Right lobe of liver (tissue), 4 donors: Measurements from ENCODE around the gene ZBTB45.

Experiments
- POLR2A ChIP-seq: fragments of 450-650 bp; IDR thresholded peaks from one replicate; pipeline ENCODE4 v1.6.1; 2017; ENCODE audit warnings: antibody characterized with exemption, mild to moderate bottlenecking
- TF ChIP-seq, protein P1 (sequence below), 4 donors: fragments of 200-600 bp in 3 of 4; fragments of 450-650 bp in 1 of 4; IDR thresholded peaks; one replicate each; pipeline versions ENCODE4 v1.5.1 to v1.8.0; 2016 to 2022; ENCODE audit warnings: antibody characterized with exemption in 4 of 4, mild to moderate bottlenecking in 2 of 4
- donor health status: DM: no; HTN: no; CAD: no.
- donor health status: DM: no; HTN: no; CAD: no.
- donor health status: DM: no; HTN: yes; CAD: no.

DNA sequence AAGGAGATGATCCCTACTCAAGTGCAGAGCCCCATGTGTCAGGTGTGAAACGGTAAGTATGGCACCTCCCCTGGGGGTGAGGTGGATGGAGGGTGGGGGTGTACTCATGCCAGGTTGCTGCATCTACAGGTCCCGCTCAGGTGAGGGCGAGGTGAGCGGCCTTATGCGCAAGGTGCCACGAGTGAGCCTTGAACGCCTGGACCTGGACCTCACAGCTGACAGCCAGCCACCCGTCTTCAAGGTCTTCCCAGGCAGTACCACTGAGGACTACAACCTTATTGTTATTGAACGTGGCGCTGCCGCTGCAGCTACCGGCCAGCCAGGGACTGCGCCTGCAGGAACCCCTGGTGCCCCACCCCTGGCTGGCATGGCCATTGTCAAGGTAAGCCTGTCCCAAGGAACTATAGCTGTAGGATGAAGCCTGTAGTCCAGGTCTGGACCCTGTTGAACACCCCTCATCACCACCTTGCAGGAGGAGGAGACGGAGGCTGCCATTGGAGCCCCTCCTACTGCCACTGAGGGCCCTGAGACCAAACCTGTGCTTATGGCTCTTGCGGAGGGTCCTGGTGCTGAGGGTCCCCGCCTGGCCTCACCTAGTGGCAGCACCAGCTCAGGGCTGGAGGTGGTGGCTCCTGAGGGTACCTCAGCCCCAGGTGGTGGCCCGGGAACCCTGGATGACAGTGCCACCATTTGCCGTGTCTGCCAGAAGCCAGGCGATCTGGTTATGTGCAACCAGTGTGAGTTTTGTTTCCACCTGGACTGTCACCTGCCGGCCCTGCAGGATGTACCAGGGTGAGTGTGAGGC, 29.5 kb upstream of the ZBTB45 start:
- TF ChIP-seq, protein P1, sequence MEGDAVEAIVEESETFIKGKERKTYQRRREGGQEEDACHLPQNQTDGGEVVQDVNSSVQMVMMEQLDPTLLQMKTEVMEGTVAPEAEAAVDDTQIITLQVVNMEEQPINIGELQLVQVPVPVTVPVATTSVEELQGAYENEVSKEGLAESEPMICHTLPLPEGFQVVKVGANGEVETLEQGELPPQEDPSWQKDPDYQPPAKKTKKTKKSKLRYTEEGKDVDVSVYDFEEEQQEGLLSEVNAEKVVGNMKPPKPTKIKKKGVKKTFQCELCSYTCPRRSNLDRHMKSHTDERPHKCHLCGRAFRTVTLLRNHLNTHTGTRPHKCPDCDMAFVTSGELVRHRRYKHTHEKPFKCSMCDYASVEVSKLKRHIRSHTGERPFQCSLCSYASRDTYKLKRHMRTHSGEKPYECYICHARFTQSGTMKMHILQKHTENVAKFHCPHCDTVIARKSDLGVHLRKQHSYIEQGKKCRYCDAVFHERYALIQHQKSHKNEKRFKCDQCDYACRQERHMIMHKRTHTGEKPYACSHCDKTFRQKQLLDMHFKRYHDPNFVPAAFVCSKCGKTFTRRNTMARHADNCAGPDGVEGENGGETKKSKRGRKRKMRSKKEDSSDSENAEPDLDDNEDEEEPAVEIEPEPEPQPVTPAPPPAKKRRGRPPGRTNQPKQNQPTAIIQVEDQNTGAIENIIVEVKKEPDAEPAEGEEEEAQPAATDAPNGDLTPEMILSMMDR (IDR thresholded peaks at IDR 0.05) = no peak
- no peak for TF ChIP-seq POLR2A
